Endodermal cell (in vitro differentiated cells): ENCODE measurements around the gene FCN1. TPM values are rescaled to one million over a fixed set of nuclear protein-coding genes. Genes with fewer than 3 reads are reported as not detected.

Experiments used
- DNase-seq: peaks from one replicate; pipeline ENCODE4 v3.0.0-alpha.2; 2017
- H3K27ac ChIP-seq: 2 replicates; pipeline ENCODE4 v1.5.1; 2013; ENCODE audit warnings: mild to moderate bottlenecking, low read depth, low read length, moderate library complexity
- H3K27me3 ChIP-seq: 2 replicates; pipeline ENCODE4 v1.6.1; 2013; ENCODE audit warnings: mild to moderate bottlenecking, low read length, moderate library complexity; ENCODE audit not compliant: insufficient read depth, control insufficient read depth, poor library complexity, severe bottlenecking
- H3K36me3 ChIP-seq: 2 replicates; pipeline ENCODE4 v1.7.0; 2013; ENCODE audit warnings: mild to moderate bottlenecking, low read length, moderate library complexity; ENCODE audit not compliant: control insufficient read depth, insufficient read depth
- H3K4me1 ChIP-seq: one replicate; pipeline ENCODE4 v1.7.0; 2013; ENCODE audit warnings: low read length; ENCODE audit not compliant: control insufficient read depth, insufficient read depth
- H3K4me3 ChIP-seq: 2 replicates; pipeline ENCODE4 v1.5.1; 2013; ENCODE audit warnings: mild to moderate bottlenecking, low read length, moderate library complexity
- H3K9ac ChIP-seq: 2 replicates; pipeline ENCODE4 v1.6.1; 2013; ENCODE audit warnings: mild to moderate bottlenecking, low read length, moderate library complexity; ENCODE audit not compliant: poor library complexity, severe bottlenecking; ENCODE audit errors: extremely low read depth
- H3K9me3 ChIP-seq: 2 replicates; pipeline ENCODE4 v1.6.1; 2013; ENCODE audit warnings: mild to moderate bottlenecking, low read length, moderate library complexity; ENCODE audit not compliant: control insufficient read depth
- H3K27ac Mint-ChIP-seq: 2 replicates; pipeline ENCODE4 v1.8.0; 2020; ENCODE audit warnings: mixed read lengths
- H3K27me3 Mint-ChIP-seq: 2 replicates; pipeline ENCODE4 v1.8.0; 2021; ENCODE audit warnings: mild to moderate bottlenecking, mixed read lengths; ENCODE audit not compliant: insufficient read depth
- H3K36me3 Mint-ChIP-seq: 2 replicates; pipeline ENCODE4 v1.8.0; 2020; ENCODE audit warnings: low read depth, mixed read lengths
- H3K4me1 Mint-ChIP-seq: 2 replicates; pipeline ENCODE4 v1.8.0; 2020; ENCODE audit warnings: mixed read lengths
- H3K4me3 Mint-ChIP-seq: 2 replicates; pipeline ENCODE4 v1.8.0; 2020; ENCODE audit warnings: mild to moderate bottlenecking, moderate library complexity, mixed read lengths
- H3K9me3 Mint-ChIP-seq: 2 replicates; pipeline ENCODE4 v1.8.0; 2020; ENCODE audit warnings: mild to moderate bottlenecking, mixed read lengths
- CTCF ChIP-seq: fragments of 200-600 bp; sonication (generic); conservative IDR thresholded peaks from 2 replicates; pipeline ENCODE4 v1.5.0; 2021; ENCODE audit warnings: antibody characterized with exemption, mild to moderate bottlenecking
- WGBS, 2 experiments: methylation state at CpG; one replicate each; pipeline versions ENCODE4 v1.1.5 to v1.1.7; 2013; ENCODE audit warnings: missing lambda C conversion rate in 2 of 2, mixed read lengths in 1 of 2; ENCODE audit not compliant: insufficient coverage in 1 of 2, insufficient read length in 1 of 2; 5-methylcytosine and 5-hydroxymethylcytosine counted together
- total RNA-seq, 2 donors: library from RNA; stranded (reverse); fragmentation: NEBNext Ultra II Directional in 1 of 2; extraction: Animal tissue kit (Norgen Biotek cat#: 25700) in 1 of 2; gene quantifications; 2 replicates in 1 of 2; 3 replicates in 1 of 2; pipeline ENCODE4 v1.2.1, GENCODE V29; 2021

The FCN1 gene
- total RNA-seq, 2 donors from 2014 or later: not detected

GRCh38 chr9:134867917-134868750 is 49.6 kb downstream of the FCN1 start:
- H3K36me3 ChIP-seq: no peaks in the 10 kb centered on the region
- Mint-ChIP-seq H3K9me3 (no peaks in the 10 kb centered on the region), H3K4me3 (no peak overlapping the region), H3K27me3 (no peaks in the 10 kb centered on the region), H3K36me3 (no peaks in the 10 kb centered on the region), H3K27ac (no peak overlapping the region), H3K4me1 (no peaks in the 10 kb centered on the region)
- H3K27ac ChIP-seq: no peak overlapping the region
- TF ChIP-seq CTCF: no peak
- no peak overlapping the region for H3K4me3 ChIP-seq
- no peaks in the 10 kb centered on the region for H3K9me3 ChIP-seq
- 94 to 97% methylated on average over 10 to 22 of the region's 22 CpGs for WGBS, 2 experiments
- H3K9ac ChIP-seq: no peak overlapping the region
- H3K4me1 ChIP-seq: no peaks in the 10 kb centered on the region
- peak; percentile 26 for DNase-seq
- no peaks in the 10 kb centered on the region for H3K27me3 ChIP-seq

GRCh38 chr9:134864821-134865190 is 52.9 kb downstream of the FCN1 start:
- Mint-ChIP-seq H3K27ac (no peak overlapping the region), H3K4me1 (no peaks in the 10 kb centered on the region), H3K9me3 (peaks cover 2% of the 10 kb centered on the region), H3K27me3 (no peaks in the 10 kb centered on the region), H3K36me3 (no peaks in the 10 kb centered on the region), H3K4me3 (no peak overlapping the region)
- no peaks in the 10 kb centered on the region for H3K4me1 ChIP-seq
- no peaks in the 10 kb centered on the region for H3K9me3 ChIP-seq
- DNase-seq: peak; percentile 13
- H3K9ac ChIP-seq: no peak overlapping the region
- no peak for TF ChIP-seq CTCF
- no peak overlapping the region for H3K4me3 ChIP-seq
- H3K27me3 ChIP-seq: no peaks in the 10 kb centered on the region
- no peak overlapping the region for H3K27ac ChIP-seq
- 90 to 98% methylated on average over 11 to 13 of the region's 13 CpGs for WGBS, 2 experiments
- H3K36me3 ChIP-seq: no peaks in the 10 kb centered on the region

- H3K36me3 ChIP-seq: no peaks in the 10 kb centered on the region
- H3K4me1 Mint-ChIP-seq: no peaks in the 10 kb centered on the region
- DNase-seq: peak; percentile 38
- H3K9me3 Mint-ChIP-seq: peaks cover 2% of the 10 kb centered on the region
- H3K36me3 Mint-ChIP-seq: no peaks in the 10 kb centered on the region
- WGBS, 2 experiments: 91 to 93% methylated on average over 21 to 28 of the region's 28 CpGs
- H3K4me3 Mint-ChIP-seq: no peak overlapping the region
- no peak overlapping the region for H3K4me3 ChIP-seq
- no peaks in the 10 kb centered on the region for H3K27me3 ChIP-seq
- H3K27ac ChIP-seq: no peak overlapping the region
- no peaks in the 10 kb centered on the region for H3K9me3 ChIP-seq
- no peaks in the 10 kb centered on the region for H3K27me3 Mint-ChIP-seq
- H3K27ac Mint-ChIP-seq: no peak overlapping the region
- TF ChIP-seq CTCF: no peak
- no peaks in the 10 kb centered on the region for H3K4me1 ChIP-seq
- no peak overlapping the region for H3K9ac ChIP-seq
Observed at GRCh38 chr9:134863941-134864820, 53.5 kb downstream of the FCN1 start.
